ENCODE measurements around the gene ADIPOQ.

DNA sequence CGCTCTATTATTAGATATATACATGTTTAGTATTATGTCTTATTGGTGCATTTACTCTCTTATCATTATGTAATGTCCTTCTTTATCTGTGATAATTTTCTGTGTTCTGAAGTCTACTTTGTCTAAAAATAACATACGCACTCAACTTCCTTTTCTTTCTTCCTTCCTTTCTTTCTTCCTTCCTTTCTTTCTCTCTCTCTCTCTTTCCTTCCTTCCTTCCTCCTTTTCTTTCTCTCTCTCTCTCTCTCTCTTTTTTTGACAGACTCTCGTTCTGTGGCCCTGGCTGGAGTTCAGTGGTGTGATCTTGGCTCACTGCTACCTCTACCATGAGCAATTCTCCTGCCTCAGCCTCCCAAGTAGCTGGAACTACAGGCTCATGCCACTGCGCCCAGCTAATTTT is 15.2 kb downstream of the ADIPOQ start:
- TF ChIP-seq, protein P1, sequence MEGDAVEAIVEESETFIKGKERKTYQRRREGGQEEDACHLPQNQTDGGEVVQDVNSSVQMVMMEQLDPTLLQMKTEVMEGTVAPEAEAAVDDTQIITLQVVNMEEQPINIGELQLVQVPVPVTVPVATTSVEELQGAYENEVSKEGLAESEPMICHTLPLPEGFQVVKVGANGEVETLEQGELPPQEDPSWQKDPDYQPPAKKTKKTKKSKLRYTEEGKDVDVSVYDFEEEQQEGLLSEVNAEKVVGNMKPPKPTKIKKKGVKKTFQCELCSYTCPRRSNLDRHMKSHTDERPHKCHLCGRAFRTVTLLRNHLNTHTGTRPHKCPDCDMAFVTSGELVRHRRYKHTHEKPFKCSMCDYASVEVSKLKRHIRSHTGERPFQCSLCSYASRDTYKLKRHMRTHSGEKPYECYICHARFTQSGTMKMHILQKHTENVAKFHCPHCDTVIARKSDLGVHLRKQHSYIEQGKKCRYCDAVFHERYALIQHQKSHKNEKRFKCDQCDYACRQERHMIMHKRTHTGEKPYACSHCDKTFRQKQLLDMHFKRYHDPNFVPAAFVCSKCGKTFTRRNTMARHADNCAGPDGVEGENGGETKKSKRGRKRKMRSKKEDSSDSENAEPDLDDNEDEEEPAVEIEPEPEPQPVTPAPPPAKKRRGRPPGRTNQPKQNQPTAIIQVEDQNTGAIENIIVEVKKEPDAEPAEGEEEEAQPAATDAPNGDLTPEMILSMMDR (IDR thresholded peaks at IDR 0.05), result no peak
- TF ChIP-seq POLR2A (IDR thresholded peaks at IDR 0.05), result no peak

All from thyroid gland (tissue), 4 donors.